ENCODE data around the gene IL36B. TPM values are rescaled to one million over a fixed set of nuclear protein-coding genes. Genes with fewer than 3 reads are reported as not detected.

The IL36B gene
- total and polyA plus RNA-seq, 2 donors (not counting 1 experiment from before 2014, with no cell fraction given): not detected

DNA sequence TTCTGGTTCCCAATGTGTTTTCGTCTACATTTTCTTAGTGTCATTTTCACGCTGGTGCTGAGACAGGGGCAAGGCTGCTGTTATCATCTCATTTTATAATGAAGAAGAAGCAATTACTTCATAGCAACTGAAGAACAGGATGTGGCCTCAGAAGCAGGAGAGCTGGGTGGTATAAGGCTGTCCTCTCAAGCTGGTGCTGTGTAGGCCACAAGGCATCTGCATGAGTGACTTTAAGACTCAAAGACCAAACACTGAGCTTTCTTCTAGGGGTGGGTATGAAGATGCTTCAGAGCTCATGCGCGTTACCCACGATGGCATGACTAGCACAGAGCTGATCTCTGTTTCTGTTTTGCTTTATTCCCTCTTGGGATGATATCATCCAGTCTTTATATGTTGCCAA, 67.6 kb downstream of the IL36B start:
- Mint-ChIP-seq H3K27ac (no peak overlapping the region), H3K27me3 (no peaks in the 10 kb centered on the region), H3K9me3 (ENCODE audit: insufficient read depth) (peaks cover 5% of the 10 kb centered on the region), H3K4me3 (no peak overlapping the region), H3K4me1 (no peaks in the 10 kb centered on the region)
- Histone ChIP-seq H3K4me3 (ENCODE audit: control extremely low read depth in 1 of 5, extremely low read depth in 1 of 5, insufficient read depth in 1 of 5, low read depth in 2 of 5, low read length in 4 of 5) (no peak overlapping the region), H3K79me2 (ENCODE audit: control insufficient read depth, insufficient read depth, low read length) (no peaks in the 10 kb centered on the region), H3K36me3 (replicated peaks in 1 of 2; ENCODE audit: control extremely low read depth in 1 of 2, control insufficient read depth in 1 of 2, extremely low read depth in 1 of 2, insufficient read depth in 2 of 2, low read length in 1 of 2) (no peaks in the 10 kb centered on the region), H3K27ac (ENCODE audit: low read length in 2 of 2) (no peak overlapping the region), H3K4me2 (replicated peaks; ENCODE audit: low read depth, low read length, poor library complexity, severe bottlenecking) (no peak overlapping the region), H3K9me3 (ENCODE audit: control extremely low read depth in 1 of 3, control insufficient read depth in 2 of 3, insufficient read depth in 1 of 3, low read length in 2 of 3) (peaks cover 0 to 5% (median 3%) of the 10 kb centered on the region in 3 donors), H3K4me1 (ENCODE audit: control insufficient read depth in 2 of 2, insufficient read depth in 2 of 2, low read length in 2 of 2) (no peaks in the 10 kb centered on the region), H2AFZ (ENCODE audit: insufficient read depth, low read depth, low read length, poor library complexity, severe bottlenecking) (no peak overlapping the region), H3K27me3 (replicated peaks in 1 of 4; ENCODE audit: control extremely low read depth in 1 of 4, control insufficient read depth in 3 of 4, insufficient read depth in 4 of 4, low read length in 3 of 4) (no peaks in the 10 kb centered on the region), H4K20me1 (ENCODE audit: control insufficient read depth, insufficient read depth, low read length, poor library complexity, severe bottlenecking) (no peaks in the 10 kb centered on the region), H3K9ac (ENCODE audit: low read length) (no peak overlapping the region)
- WGBS (ENCODE audit: insufficient coverage): no CpG with 5 or more reads among the region's 5 CpGs
- ChIA-PET POLR2A (no interaction called here), CTCF (no interaction called here)
- TF ChIP-seq, protein P1, sequence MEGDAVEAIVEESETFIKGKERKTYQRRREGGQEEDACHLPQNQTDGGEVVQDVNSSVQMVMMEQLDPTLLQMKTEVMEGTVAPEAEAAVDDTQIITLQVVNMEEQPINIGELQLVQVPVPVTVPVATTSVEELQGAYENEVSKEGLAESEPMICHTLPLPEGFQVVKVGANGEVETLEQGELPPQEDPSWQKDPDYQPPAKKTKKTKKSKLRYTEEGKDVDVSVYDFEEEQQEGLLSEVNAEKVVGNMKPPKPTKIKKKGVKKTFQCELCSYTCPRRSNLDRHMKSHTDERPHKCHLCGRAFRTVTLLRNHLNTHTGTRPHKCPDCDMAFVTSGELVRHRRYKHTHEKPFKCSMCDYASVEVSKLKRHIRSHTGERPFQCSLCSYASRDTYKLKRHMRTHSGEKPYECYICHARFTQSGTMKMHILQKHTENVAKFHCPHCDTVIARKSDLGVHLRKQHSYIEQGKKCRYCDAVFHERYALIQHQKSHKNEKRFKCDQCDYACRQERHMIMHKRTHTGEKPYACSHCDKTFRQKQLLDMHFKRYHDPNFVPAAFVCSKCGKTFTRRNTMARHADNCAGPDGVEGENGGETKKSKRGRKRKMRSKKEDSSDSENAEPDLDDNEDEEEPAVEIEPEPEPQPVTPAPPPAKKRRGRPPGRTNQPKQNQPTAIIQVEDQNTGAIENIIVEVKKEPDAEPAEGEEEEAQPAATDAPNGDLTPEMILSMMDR (IDR thresholded peaks at IDR 0.05): no peak
- TF ChIP-seq EZH2 (IDR thresholded peaks at IDR 0.05; ENCODE audit: borderline replicate concordance, insufficient read depth, low read depth, low read length, poor library complexity, severe bottlenecking): no peak
- intact Hi-C loops (cut with micrococcal nuclease): no loop called here
- no peak for DNase-seq
- ATAC-seq (ENCODE audit: low read depth): no peak

DNA sequence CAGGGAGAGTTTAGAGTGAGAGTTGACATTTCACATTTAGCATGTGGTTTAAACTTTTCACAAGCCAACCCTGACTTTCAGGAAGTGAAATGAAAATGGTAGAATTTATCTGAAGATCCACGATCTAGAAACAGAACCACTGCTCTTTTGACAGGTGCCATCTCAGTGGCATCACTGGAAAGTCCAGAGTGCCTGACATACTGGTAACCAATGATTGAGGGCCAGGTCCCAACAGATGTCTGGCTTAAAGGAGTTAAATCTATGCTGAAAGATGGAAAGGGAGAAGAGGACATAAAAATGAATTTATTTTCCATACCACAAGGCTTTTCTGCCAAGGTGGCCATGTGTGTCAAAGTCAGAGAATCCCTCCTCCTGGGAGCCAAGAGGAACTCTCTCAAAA, 72.1 kb downstream of the IL36B start:
- Mint-ChIP-seq H3K9me3 (ENCODE audit: insufficient read depth) (no peaks in the 10 kb centered on the region), H3K4me3 (no peak overlapping the region), H3K4me1 (no peaks in the 10 kb centered on the region), H3K27ac (no peak overlapping the region), H3K27me3 (peaks cover 10% of the 10 kb centered on the region)
- no peaks in the 10 kb centered on the region for H3K79me2 ChIP-seq (ENCODE audit: control insufficient read depth, insufficient read depth, low read length)
- no peak overlapping the region for H3K4me2 ChIP-seq (replicated peaks; ENCODE audit: low read depth, low read length, poor library complexity, severe bottlenecking)
- H3K4me1 ChIP-seq (ENCODE audit: control insufficient read depth in 2 of 2, insufficient read depth in 2 of 2, low read length in 2 of 2): no peaks in the 10 kb centered on the region
- H3K4me3 ChIP-seq (ENCODE audit: control extremely low read depth in 1 of 5, extremely low read depth in 1 of 5, insufficient read depth in 1 of 5, low read depth in 2 of 5, low read length in 4 of 5): no peak overlapping the region
- H4K20me1 ChIP-seq (ENCODE audit: control insufficient read depth, insufficient read depth, low read length, poor library complexity, severe bottlenecking): no peaks in the 10 kb centered on the region
- no peak overlapping the region for H3K9ac ChIP-seq (ENCODE audit: low read length)
- no peak overlapping the region for H2AFZ ChIP-seq (ENCODE audit: insufficient read depth, low read depth, low read length, poor library complexity, severe bottlenecking)
- H3K27ac ChIP-seq (ENCODE audit: low read length in 2 of 2): no peak overlapping the region
- POLR2A ChIA-PET: no interaction called here
- WGBS (ENCODE audit: insufficient coverage): 0% methylated on average over 1 of the region's 1 CpG
- H3K27me3 ChIP-seq (replicated peaks in 1 of 4; ENCODE audit: control extremely low read depth in 1 of 4, control insufficient read depth in 3 of 4, insufficient read depth in 4 of 4, low read length in 3 of 4): peaks cover 0 to 5% (median 1%) of the 10 kb centered on the region in 4 experiments
- intact Hi-C loops (cut with micrococcal nuclease): no loop called here
- ATAC-seq (ENCODE audit: low read depth): no peak
- no peak for DNase-seq
- CTCF ChIA-PET: no interaction called here
- no peak for TF ChIP-seq EZH2 (IDR thresholded peaks at IDR 0.05; ENCODE audit: borderline replicate concordance, insufficient read depth, low read depth, low read length, poor library complexity, severe bottlenecking)
- TF ChIP-seq, protein P1 (IDR thresholded peaks at IDR 0.05): no peak
- no peaks in the 10 kb centered on the region for H3K36me3 ChIP-seq (replicated peaks in 1 of 2; ENCODE audit: control extremely low read depth in 1 of 2, control insufficient read depth in 1 of 2, extremely low read depth in 1 of 2, insufficient read depth in 2 of 2, low read length in 1 of 2)
- no peaks in the 10 kb centered on the region for H3K9me3 ChIP-seq (ENCODE audit: control extremely low read depth in 1 of 3, control insufficient read depth in 2 of 3, insufficient read depth in 1 of 3, low read length in 2 of 3)
